HepG2 (cell line): Measurements from ENCODE around the gene MRPL38. TPM values are rescaled to one million over a fixed set of nuclear protein-coding genes. Genes with fewer than 3 reads are reported as not detected.

Experiments used
- CHD4 ChIP-seq: fragments of 200-600 bp; sonication (generic); IDR thresholded peaks from 2 replicates; pipeline ENCODE4 v1.7.0; 2017; ENCODE audit warnings: mild to moderate bottlenecking, low read length, borderline replicate concordance
- EEA1 ChIP-seq: sonication (generic); formaldehyde crosslinking; IDR thresholded peaks from 2 replicates; pipeline ENCODE4 v1.5.1; 2020; ENCODE audit warnings: mild to moderate bottlenecking, missing genetic modification reagents, borderline replicate concordance
- KAT2B ChIP-seq: fragments of 150-350 bp; IDR thresholded peaks from 2 replicates; pipeline ENCODE4 v1.6.1; 2014; ENCODE audit warnings: low read depth, low read length, borderline replicate concordance
- PAXIP1 ChIP-seq: sonication (generic); formaldehyde crosslinking; conservative IDR thresholded peaks from 2 replicates; pipeline ENCODE4 v1.4.0; 2020; ENCODE audit warnings: mild to moderate bottlenecking, missing genetic modification reagents, moderate library complexity
- PRPF4 ChIP-seq: fragments of 200-400 bp; formaldehyde crosslinking; IDR thresholded peaks from 2 replicates; pipeline ENCODE4 v1.6.1; 2016; ENCODE audit warnings: low read length, low read depth; ENCODE audit not compliant: poor library complexity, severe bottlenecking
- PTBP1 ChIP-seq: fragments of 200-400 bp; formaldehyde crosslinking; IDR thresholded peaks from 2 replicates; pipeline ENCODE4 v1.6.1; 2018; ENCODE audit warnings: low read length, low read depth; ENCODE audit not compliant: poor library complexity, severe bottlenecking
- ZSCAN20 ChIP-seq: sonication (generic); formaldehyde crosslinking; IDR thresholded peaks from 2 replicates; pipeline ENCODE4 v1.4.0; 2020; ENCODE audit warnings: missing genetic modification reagents, mild to moderate bottlenecking, borderline replicate concordance
- ZSCAN21 ChIP-seq: sonication (generic); formaldehyde crosslinking; IDR thresholded peaks from 2 replicates; pipeline ENCODE4 v1.8.0; 2022; ENCODE audit warnings: mild to moderate bottlenecking, missing genetic modification reagents, moderate library complexity, borderline replicate concordance
- ZSCAN5A ChIP-seq: sonication (generic); formaldehyde crosslinking; IDR thresholded peaks from 2 replicates; pipeline ENCODE4 v1.8.0; 2022; ENCODE audit warnings: mild to moderate bottlenecking, missing genetic modification reagents, borderline replicate concordance
- polyA plus RNA-seq, 8 experiments: library from polyadenylated mRNA; depleted of rRNA in 3 of 8; stranded (reverse) in 7 of 8; unstranded in 1 of 8; fragments of >200 nt; fragmentation: Illumina TruSeq in 4 of 8; extraction: Trizol in 4 of 8; gene quantifications; 2 replicates each; pipeline versions ENCODE4 v1.2.1 to v1.2.3, GENCODE V29; 2011 to 2016; ENCODE audit warnings: low read depth in 4 of 8, missing spikeins in 1 of 8, mixed read lengths in 1 of 8; ENCODE audit not compliant: insufficient read depth in 1 of 8
- total RNA-seq, 5 experiments: library from RNA; depleted of rRNA; stranded (reverse); fragments of >200 nt; fragmentation: Illumina TruSeq; extraction: Trizol; gene quantifications; 2 replicates each; pipeline ENCODE4 v1.2.3, GENCODE V29; 2016; ENCODE audit warnings: low read depth in 1 of 5
- TF ChIP-seq, protein P1 (sequence below): sonication (generic); formaldehyde crosslinking; IDR thresholded peaks from 2 replicates; pipeline ENCODE4 v1.4.0; 2020; ENCODE audit warnings: missing genetic modification reagents, mild to moderate bottlenecking, borderline replicate concordance
- TF ChIP-seq, protein P2 (sequence below): sonication (generic); formaldehyde crosslinking; IDR thresholded peaks from 2 replicates; pipeline ENCODE4 v1.4.0; 2020; ENCODE audit warnings: missing genetic modification reagents
- TF ChIP-seq, protein P3 (sequence below): sonication (generic); formaldehyde crosslinking; IDR thresholded peaks from 2 replicates; pipeline ENCODE4 v1.5.0; 2020; ENCODE audit warnings: mild to moderate bottlenecking, missing genetic modification reagents, moderate library complexity
- TF ChIP-seq, protein P4 (sequence below): sonication (generic); formaldehyde crosslinking; IDR thresholded peaks from 2 replicates; pipeline ENCODE4 v1.8.0; 2022; ENCODE audit warnings: low read depth, missing genetic modification reagents

MRPL38 gene
- total and polyA plus RNA-seq, 2 of the 13 experiments (the other 11 are each of a cell fraction or from before 2014, with no cell fraction given): 83.7 to 125 TPM

- TF ChIP-seq, protein P1, sequence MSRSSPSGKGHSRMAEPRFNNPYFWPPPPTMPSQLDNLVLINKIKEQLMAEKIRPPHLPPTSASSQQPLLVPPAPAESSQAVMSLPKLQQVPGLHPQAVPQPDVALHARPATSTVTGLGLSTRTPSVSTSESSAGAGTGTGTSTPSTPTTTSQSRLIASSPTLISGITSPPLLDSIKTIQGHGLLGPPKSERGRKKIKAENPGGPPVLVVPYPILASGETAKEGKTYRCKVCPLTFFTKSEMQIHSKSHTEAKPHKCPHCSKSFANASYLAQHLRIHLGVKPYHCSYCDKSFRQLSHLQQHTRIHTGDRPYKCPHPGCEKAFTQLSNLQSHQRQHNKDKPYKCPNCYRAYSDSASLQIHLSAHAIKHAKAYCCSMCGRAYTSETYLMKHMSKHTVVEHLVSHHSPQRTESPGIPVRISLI (CRISPR knock-in tag): no peak
- no peak for TF ChIP-seq ZSCAN21 (CRISPR knock-in tag)
- TF ChIP-seq PAXIP1 (CRISPR knock-in tag): no peak; the same call in 1 of the 2 replicates
- TF ChIP-seq, protein P2, sequence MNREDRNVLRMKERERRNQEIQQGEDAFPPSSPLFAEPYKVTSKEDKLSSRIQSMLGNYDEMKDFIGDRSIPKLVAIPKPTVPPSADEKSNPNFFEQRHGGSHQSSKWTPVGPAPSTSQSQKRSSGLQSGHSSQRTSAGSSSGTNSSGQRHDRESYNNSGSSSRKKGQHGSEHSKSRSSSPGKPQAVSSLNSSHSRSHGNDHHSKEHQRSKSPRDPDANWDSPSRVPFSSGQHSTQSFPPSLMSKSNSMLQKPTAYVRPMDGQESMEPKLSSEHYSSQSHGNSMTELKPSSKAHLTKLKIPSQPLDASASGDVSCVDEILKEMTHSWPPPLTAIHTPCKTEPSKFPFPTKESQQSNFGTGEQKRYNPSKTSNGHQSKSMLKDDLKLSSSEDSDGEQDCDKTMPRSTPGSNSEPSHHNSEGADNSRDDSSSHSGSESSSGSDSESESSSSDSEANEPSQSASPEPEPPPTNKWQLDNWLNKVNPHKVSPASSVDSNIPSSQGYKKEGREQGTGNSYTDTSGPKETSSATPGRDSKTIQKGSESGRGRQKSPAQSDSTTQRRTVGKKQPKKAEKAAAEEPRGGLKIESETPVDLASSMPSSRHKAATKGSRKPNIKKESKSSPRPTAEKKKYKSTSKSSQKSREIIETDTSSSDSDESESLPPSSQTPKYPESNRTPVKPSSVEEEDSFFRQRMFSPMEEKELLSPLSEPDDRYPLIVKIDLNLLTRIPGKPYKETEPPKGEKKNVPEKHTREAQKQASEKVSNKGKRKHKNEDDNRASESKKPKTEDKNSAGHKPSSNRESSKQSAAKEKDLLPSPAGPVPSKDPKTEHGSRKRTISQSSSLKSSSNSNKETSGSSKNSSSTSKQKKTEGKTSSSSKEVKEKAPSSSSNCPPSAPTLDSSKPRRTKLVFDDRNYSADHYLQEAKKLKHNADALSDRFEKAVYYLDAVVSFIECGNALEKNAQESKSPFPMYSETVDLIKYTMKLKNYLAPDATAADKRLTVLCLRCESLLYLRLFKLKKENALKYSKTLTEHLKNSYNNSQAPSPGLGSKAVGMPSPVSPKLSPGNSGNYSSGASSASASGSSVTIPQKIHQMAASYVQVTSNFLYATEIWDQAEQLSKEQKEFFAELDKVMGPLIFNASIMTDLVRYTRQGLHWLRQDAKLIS (CRISPR knock-in tag): no peak
- TF ChIP-seq CHD4: no peak
- TF ChIP-seq, protein P3, sequence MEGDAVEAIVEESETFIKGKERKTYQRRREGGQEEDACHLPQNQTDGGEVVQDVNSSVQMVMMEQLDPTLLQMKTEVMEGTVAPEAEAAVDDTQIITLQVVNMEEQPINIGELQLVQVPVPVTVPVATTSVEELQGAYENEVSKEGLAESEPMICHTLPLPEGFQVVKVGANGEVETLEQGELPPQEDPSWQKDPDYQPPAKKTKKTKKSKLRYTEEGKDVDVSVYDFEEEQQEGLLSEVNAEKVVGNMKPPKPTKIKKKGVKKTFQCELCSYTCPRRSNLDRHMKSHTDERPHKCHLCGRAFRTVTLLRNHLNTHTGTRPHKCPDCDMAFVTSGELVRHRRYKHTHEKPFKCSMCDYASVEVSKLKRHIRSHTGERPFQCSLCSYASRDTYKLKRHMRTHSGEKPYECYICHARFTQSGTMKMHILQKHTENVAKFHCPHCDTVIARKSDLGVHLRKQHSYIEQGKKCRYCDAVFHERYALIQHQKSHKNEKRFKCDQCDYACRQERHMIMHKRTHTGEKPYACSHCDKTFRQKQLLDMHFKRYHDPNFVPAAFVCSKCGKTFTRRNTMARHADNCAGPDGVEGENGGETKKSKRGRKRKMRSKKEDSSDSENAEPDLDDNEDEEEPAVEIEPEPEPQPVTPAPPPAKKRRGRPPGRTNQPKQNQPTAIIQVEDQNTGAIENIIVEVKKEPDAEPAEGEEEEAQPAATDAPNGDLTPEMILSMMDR: 0 out of 2 replicates have a peak, but pooled peaks have one; percentile 3
- no peak for TF ChIP-seq PRPF4
- TF ChIP-seq PTBP1: no peak
- TF ChIP-seq ZSCAN5A (CRISPR knock-in tag): no peak
- no peak for TF ChIP-seq ZSCAN20
- TF ChIP-seq KAT2B: no peak
- TF ChIP-seq EEA1 (CRISPR knock-in tag): no peak
- TF ChIP-seq, protein P4, sequence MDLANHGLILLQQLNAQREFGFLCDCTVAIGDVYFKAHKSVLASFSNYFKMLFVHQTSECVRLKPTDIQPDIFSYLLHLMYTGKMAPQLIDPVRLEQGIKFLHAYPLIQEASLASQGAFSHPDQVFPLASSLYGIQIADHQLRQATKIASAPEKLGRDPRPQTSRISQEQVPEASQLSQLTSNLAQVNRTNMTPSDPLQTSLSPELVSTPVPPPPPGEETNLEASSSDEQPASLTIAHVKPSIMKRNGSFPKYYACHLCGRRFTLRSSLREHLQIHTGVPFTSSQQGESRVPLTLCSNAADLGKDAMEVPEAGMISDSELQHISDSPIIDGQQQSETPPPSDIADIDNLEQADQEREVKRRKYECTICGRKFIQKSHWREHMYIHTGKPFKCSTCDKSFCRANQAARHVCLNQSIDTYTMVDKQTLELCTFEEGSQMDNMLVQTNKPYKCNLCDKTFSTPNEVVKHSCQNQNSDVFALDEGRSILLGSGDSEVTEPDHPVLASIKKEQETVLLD (CRISPR knock-in tag): no peak
Observed at GRCh38 chr17:75894049-75894733, 10.5 kb downstream of the MRPL38 start (continued).
